OCI-LY3 (cell line): Measurements from ENCODE around the gene FBXW9.
"Not testable (repeated sequence)": the region's sequence is repeated elsewhere in the genome, so short reads cannot be mapped to it uniquely, and the experiment has no call there.

Experiments used
- H2AFZ ChIP-seq: fragments of 200-600, 300-600 bp; shearing (Covaris generic); 2 replicates; pipeline ENCODE4 v1.6.0; 2014; ENCODE audit warnings: antibody characterized with exemption, low read depth, low read length
- H3K27ac ChIP-seq: fragments of 200-600, 300-600 bp; sonication (generic); 2 replicates; pipeline ENCODE4 v1.5.1; 2014; ENCODE audit warnings: mild to moderate bottlenecking, low read length, moderate library complexity, mixed read lengths
- H3K27me3 ChIP-seq: fragments of 200-600, 300-600 bp; sonication (generic); 2 replicates; pipeline ENCODE4 v1.6.1; 2014; ENCODE audit warnings: low read depth, low read length, mixed read lengths
- H3K36me3 ChIP-seq: fragments of 200-600, 300-600 bp; sonication (generic); replicated peaks from 2 replicates; pipeline ENCODE3; 2014; ENCODE audit warnings: low read depth, low read length, mixed read lengths
- H3K4me1 ChIP-seq: fragments of 300-600, 200-600 bp; sonication (generic); 2 replicates; pipeline ENCODE4 v1.6.1; 2014; ENCODE audit warnings: low read length, mixed read lengths
- H3K4me2 ChIP-seq: fragments of 200-600, 300-600 bp; sonication (generic); 2 replicates; pipeline ENCODE4 v1.6.1; 2014; ENCODE audit warnings: low read length, mixed read lengths
- H3K4me3 ChIP-seq: fragments of 300-600, 200-600 bp; sonication (generic); 2 replicates; pipeline ENCODE4 v1.5.1; 2014; ENCODE audit warnings: antibody characterized with exemption, mild to moderate bottlenecking, low read length, moderate library complexity
- H3K79me2 ChIP-seq: fragments of 300-600, 200-600 bp; shearing (Covaris generic); 2 replicates; pipeline ENCODE4 v1.6.1; 2014; ENCODE audit warnings: mild to moderate bottlenecking, low read length, mixed read lengths
- H3K9ac ChIP-seq: fragments of 300-600, 200-600 bp; shearing (Covaris generic); 2 replicates; pipeline ENCODE4 v1.6.0; 2014; ENCODE audit warnings: mild to moderate bottlenecking, low read length, moderate library complexity
- H3K9me3 ChIP-seq: fragments of 200-600, 300-600 bp; shearing (Covaris generic); 2 replicates; pipeline ENCODE4 v1.6.1; 2014; ENCODE audit warnings: low read length, mixed read lengths; ENCODE audit not compliant: insufficient read depth
- H4K20me1 ChIP-seq: fragments of 200-600, 300-600 bp; sonication (generic); 2 replicates; pipeline ENCODE4 v1.6.1; 2016; ENCODE audit warnings: low read length, mixed read lengths; ENCODE audit not compliant: insufficient read depth
- EZH2phosphoT487 ChIP-seq: fragments of 200-600 bp; shearing (Covaris generic); IDR thresholded peaks from 2 replicates; pipeline ENCODE4 v1.6.1; 2018; ENCODE audit warnings: antibody characterized with exemption, mixed run types, low read depth
- TF ChIP-seq, protein P1 (sequence below): fragments of 200-600, 300-600 bp; sonication (generic); IDR thresholded peaks from 2 replicates; pipeline ENCODE4 v1.5.1; 2014; ENCODE audit warnings: antibody characterized with exemption, low read length, low read depth

Gene FBXW9

DNA sequence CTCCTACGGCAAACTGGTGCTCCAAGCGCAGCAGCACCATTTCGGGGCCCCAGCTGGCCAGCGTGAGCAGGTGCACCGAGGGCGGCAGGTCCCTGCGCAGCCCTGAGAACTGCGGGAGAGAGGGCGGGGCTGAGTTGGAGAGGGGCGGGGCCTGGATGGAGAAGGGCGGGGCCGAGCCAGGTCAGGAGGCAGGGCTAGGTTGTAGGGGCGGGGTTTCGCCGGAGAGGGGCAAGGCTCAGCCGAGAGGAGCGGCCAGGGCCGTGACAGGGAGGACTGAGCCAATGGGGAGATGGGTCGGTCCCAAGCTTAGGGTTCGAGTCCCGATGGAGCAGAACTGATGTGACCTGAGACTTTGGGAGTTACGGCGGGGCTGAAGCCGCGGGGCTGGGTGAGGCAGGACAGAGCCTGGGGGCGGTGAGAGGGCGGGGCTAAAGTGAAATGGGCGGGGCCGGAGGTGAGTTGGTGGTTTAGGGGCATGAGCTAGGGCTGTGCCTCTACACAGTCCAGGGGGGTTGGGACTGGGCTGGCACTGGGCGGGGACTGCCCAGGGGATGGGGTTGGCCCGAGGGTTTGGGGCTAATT, 48.9 kb downstream of the FBXW9 start:
- no peak overlapping the region for H3K9ac ChIP-seq
- no peaks in the 10 kb centered on the region for H3K79me2 ChIP-seq
- peaks cover 13% of the 10 kb centered on the region; the same call in 1 of the 2 replicates for H4K20me1 ChIP-seq
- no peak overlapping the region for H3K4me3 ChIP-seq
- no peaks in the 10 kb centered on the region for H3K4me1 ChIP-seq
- H3K36me3 ChIP-seq = peaks cover 55% of the 10 kb centered on the region
- H3K4me2 ChIP-seq = no peak overlapping the region
- no peak overlapping the region for H3K27ac ChIP-seq
- no peak overlapping the region for H2AFZ ChIP-seq
- TF ChIP-seq, protein P1, sequence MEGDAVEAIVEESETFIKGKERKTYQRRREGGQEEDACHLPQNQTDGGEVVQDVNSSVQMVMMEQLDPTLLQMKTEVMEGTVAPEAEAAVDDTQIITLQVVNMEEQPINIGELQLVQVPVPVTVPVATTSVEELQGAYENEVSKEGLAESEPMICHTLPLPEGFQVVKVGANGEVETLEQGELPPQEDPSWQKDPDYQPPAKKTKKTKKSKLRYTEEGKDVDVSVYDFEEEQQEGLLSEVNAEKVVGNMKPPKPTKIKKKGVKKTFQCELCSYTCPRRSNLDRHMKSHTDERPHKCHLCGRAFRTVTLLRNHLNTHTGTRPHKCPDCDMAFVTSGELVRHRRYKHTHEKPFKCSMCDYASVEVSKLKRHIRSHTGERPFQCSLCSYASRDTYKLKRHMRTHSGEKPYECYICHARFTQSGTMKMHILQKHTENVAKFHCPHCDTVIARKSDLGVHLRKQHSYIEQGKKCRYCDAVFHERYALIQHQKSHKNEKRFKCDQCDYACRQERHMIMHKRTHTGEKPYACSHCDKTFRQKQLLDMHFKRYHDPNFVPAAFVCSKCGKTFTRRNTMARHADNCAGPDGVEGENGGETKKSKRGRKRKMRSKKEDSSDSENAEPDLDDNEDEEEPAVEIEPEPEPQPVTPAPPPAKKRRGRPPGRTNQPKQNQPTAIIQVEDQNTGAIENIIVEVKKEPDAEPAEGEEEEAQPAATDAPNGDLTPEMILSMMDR = no peak
- TF ChIP-seq EZH2phosphoT487 = no peak
- H3K9me3 ChIP-seq = no peaks in the 10 kb centered on the region
- H3K27me3 ChIP-seq = no peaks in the 10 kb centered on the region

- H2AFZ ChIP-seq = no peak overlapping the region
- H3K36me3 ChIP-seq = peaks cover 52% of the 10 kb centered on the region
- H3K27me3 ChIP-seq = no peaks in the 10 kb centered on the region
- no peak overlapping the region for H3K27ac ChIP-seq
- H3K4me1 ChIP-seq = no peaks in the 10 kb centered on the region
- no peak for TF ChIP-seq EZH2phosphoT487
- TF ChIP-seq, protein P1 = no peak
- peaks cover 13% of the 10 kb centered on the region; the same call in 1 of the 2 replicates for H4K20me1 ChIP-seq
- no peak overlapping the region for H3K4me2 ChIP-seq
- H3K4me3 ChIP-seq = no peak overlapping the region
- no peaks in the 10 kb centered on the region for H3K9me3 ChIP-seq
- H3K79me2 ChIP-seq = no peaks in the 10 kb centered on the region
- H3K9ac ChIP-seq = no peak overlapping the region
These were observed 49.4 kb downstream of the FBXW9 start for GRCh38 chr19:12647047-12647446.

- Histone ChIP-seq H3K9me3 (no peaks in the 10 kb centered on the region), H3K4me2 (no peak overlapping the region), H3K4me1 (no peaks in the 10 kb centered on the region), H3K79me2 (no peaks in the 10 kb centered on the region), H3K27me3 (no peaks in the 10 kb centered on the region), H3K36me3 (peaks cover 48% of the 10 kb centered on the region), H4K20me1 (peaks cover 13% of the 10 kb centered on the region; the same call in 1 of the 2 replicates), H3K4me3 (no peak overlapping the region), H2AFZ (no peak overlapping the region), H3K9ac (no peak overlapping the region), H3K27ac (no peak overlapping the region)
- no peak for TF ChIP-seq EZH2phosphoT487
- TF ChIP-seq, protein P1 = no peak
These were observed 49.9 kb downstream of the FBXW9 start for GRCh38 chr19:12646551-12646950.

GRCh38 chr19:12643716-12644115, 52.7 kb downstream of the FBXW9 start:
- H3K9ac ChIP-seq = not testable (repeated sequence)

DNA sequence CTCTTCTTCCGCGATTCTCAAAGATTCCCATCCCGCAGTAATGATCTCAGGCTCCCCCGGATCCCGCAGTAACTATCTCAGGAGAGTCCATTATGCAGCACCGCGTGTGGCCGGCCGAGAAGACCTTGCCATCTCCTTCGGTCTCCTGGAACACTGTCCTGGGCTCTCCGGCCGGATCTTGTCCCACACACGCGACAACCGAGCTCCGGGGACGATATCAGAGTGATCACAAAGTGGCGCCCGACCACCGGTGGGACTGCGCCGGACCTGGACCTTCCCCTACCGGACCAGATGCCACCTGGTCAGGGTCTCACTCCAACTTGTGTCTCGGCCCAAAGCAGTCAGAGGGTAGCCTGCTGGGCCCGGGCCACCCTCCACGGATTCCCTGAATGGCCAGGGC, 53.9 kb downstream of the FBXW9 start:
- H3K4me2 ChIP-seq = no peak overlapping the region
- H3K36me3 ChIP-seq = peaks cover 49% of the 10 kb centered on the region
- H3K27me3 ChIP-seq = no peaks in the 10 kb centered on the region
- H3K4me1 ChIP-seq = no peaks in the 10 kb centered on the region
- H3K27ac ChIP-seq = no peak overlapping the region
- H3K4me3 ChIP-seq = no peak overlapping the region
- peaks cover 13% of the 10 kb centered on the region; the same call in 1 of the 2 replicates for H4K20me1 ChIP-seq
- H3K79me2 ChIP-seq = no peaks in the 10 kb centered on the region
- H3K9ac ChIP-seq = no peak overlapping the region
- no peaks in the 10 kb centered on the region for H3K9me3 ChIP-seq
- H2AFZ ChIP-seq = no peak overlapping the region
- TF ChIP-seq, protein P1 = no peak
- no peak for TF ChIP-seq EZH2phosphoT487

More at GRCh38 chr19:12643716-12644115, 52.7 kb downstream of the FBXW9 start:
- H3K79me2 ChIP-seq, H3K4me3 ChIP-seq, H3K9me3 ChIP-seq, H3K4me1 ChIP-seq, H3K27ac ChIP-seq, H2AFZ ChIP-seq, H3K4me2 ChIP-seq, H3K27me3 ChIP-seq: not testable (repeated sequence)
- Histone ChIP-seq H3K36me3 (peaks cover 52% of the 10 kb centered on the region), H4K20me1 (peaks cover 13% of the 10 kb centered on the region; the same call in 1 of the 2 replicates)
